ENCODE measurements around the gene TYRO3.

DNA sequence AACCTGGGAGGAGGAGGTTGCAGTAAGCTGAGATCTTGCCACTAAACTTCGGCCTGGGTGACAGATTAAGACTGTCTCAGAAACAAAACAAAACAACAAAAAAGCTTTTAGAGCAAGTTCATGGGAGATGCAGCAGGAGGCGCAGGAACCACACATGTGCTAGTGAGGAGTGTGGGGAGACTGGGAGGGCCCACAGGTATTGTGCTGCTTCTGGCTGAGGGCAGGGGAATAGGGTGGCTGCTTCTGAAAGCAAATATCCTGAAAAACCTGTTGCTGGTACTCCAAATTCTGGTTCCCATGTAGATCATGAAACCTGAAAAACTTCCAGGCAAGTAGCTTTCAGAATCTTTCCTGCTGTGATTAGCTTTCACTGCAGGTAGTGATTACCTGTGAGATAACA lies 22.1 kb downstream of the TYRO3 start:
- TF ChIP-seq CTCF (IDR thresholded peaks at IDR 0.05; ENCODE audit: insufficient read depth, low read length) (no peak), POLR2AphosphoS5 (IDR thresholded peaks at IDR 0.05; ENCODE audit: low read depth) (no peak)

All from HL-60 (cell line).